ENCODE data around the gene MYOF. TPM values are rescaled to one million over a fixed set of nuclear protein-coding genes. Genes with fewer than 3 reads are reported as not detected.
"Not testable (repeated sequence)": the region's sequence is repeated elsewhere in the genome, so short reads cannot be mapped to it uniquely, and the experiment has no call there.

Gene MYOF
- total and polyA plus RNA-seq, 10 of the 15 experiments (the other 5 are each of a cell fraction or from before 2014, with no cell fraction given) = 0.02 to 0.59 (median 0.17) TPM

GRCh38 chr10:93443481-93443880 lies 38.7 kb downstream of the MYOF start:
- in situ Hi-C loops (cut with MboI) (no loop called here), intact Hi-C loops (cut with micrococcal nuclease; ENCODE audit: unreplicated experiment) (no loop called here)
- FAIRE-seq (no peak), DNase-seq (ENCODE audit: low read depth, low spot score) (no peak), ATAC-seq (no peak)
- ChIA-PET SMC1A (ENCODE audit: uncharacterized antibody, unreplicated experiment) (no interaction called here), POLR2A (no interaction called here), RAD21 (ENCODE audit: unreplicated experiment) (no interaction called here), CTCF (no interaction called here)
- no peaks in the 10 kb centered on the region for H3K36me3 ChIP-seq (ENCODE audit: control insufficient read depth in 2 of 2, insufficient read depth in 2 of 2, low read length in 1 of 2)
- TF ChIP-seq E4F1 (IDR thresholded peaks at IDR 0.05; ENCODE audit: borderline replicate concordance, partially characterized antibody) (no peak), KLF5 (IDR thresholded peaks at IDR 0.05; ENCODE audit: partially characterized antibody) (no peak), EZH2 (IDR thresholded peaks at IDR 0.05; ENCODE audit: borderline replicate concordance, control insufficient read depth, low read depth, low read length) (no peak), MLLT1 (IDR thresholded peaks at IDR 0.05) (no peak), HDGF (IDR thresholded peaks at IDR 0.05) (no peak), IKZF1 (conservative IDR thresholded peaks at IDR 0.05) (no peak), ATF2 (IDR thresholded peaks at IDR 0.05; ENCODE audit: low read length) (no peak), GATAD2B (conservative IDR thresholded peaks at IDR 0.05; ENCODE audit: low read depth) (no peak), WRNIP1 (IDR thresholded peaks at IDR 0.05; ENCODE audit: borderline replicate concordance, low read depth, low read length) (no peak), YY1 (IDR thresholded peaks at IDR 0.05; ENCODE audit: low read depth, low read length) (no peak), ZNF274 (IDR thresholded peaks at IDR 0.05; ENCODE audit: insufficient read depth, insufficient read length) (no peak), BHLHE40 (IDR thresholded peaks at IDR 0.05; ENCODE audit: borderline replicate concordance in 1 of 2, low read depth in 2 of 2, low read length in 1 of 2) (no peak)
- no peak overlapping the region for H3K4me2 ChIP-seq (ENCODE audit: control insufficient read depth, insufficient read depth)
- no peaks in the 10 kb centered on the region for H3K79me2 ChIP-seq (ENCODE audit: control insufficient read depth, insufficient read depth, low read length)
- no peak overlapping the region for H2AFZ ChIP-seq (ENCODE audit: control insufficient read depth, low read depth, low read length)
- H4K20me1 ChIP-seq (ENCODE audit: control insufficient read depth, insufficient read depth) = no peaks in the 10 kb centered on the region
- no peaks in the 10 kb centered on the region; a peak in 1 of 4 replicates for H3K27me3 ChIP-seq (replicated peaks in 1 of 2; ENCODE audit: control insufficient read depth in 2 of 2, insufficient read depth in 2 of 2, low read length in 1 of 2)
- BruUV-seq (replicated peaks) = no TSS peak
- 0% methylated on average over 1 of the region's 1 CpG for WGBS (ENCODE audit: insufficient coverage, insufficient replicate concordance, low lambda C conversion rate, missing lambda C conversion rate)
- no peaks in the 10 kb centered on the region for H3K9me3 ChIP-seq (replicated peaks; ENCODE audit: control insufficient read depth, insufficient read depth, low read length)
- no peak overlapping the region for H3K4me3 ChIP-seq
- no peak overlapping the region for H3K27ac ChIP-seq (ENCODE audit: control insufficient read depth, insufficient read depth)
- no peaks in the 10 kb centered on the region for H3K4me1 ChIP-seq (ENCODE audit: control insufficient read depth, insufficient read depth, low read length)
- H3K9ac ChIP-seq (ENCODE audit: control insufficient read depth, insufficient read depth, low read length) = no peak overlapping the region

GRCh38 chr10:93442721-93443120 lies 39.4 kb downstream of the MYOF start:
- intact Hi-C loops (cut with micrococcal nuclease; ENCODE audit: unreplicated experiment); FAIRE-seq; H4K20me1 ChIP-seq (ENCODE audit: control insufficient read depth, insufficient read depth); H3K9ac ChIP-seq (ENCODE audit: control insufficient read depth, insufficient read depth, low read length); H3K79me2 ChIP-seq (ENCODE audit: control insufficient read depth, insufficient read depth, low read length); H3K4me1 ChIP-seq (ENCODE audit: control insufficient read depth, insufficient read depth, low read length); H3K36me3 ChIP-seq (ENCODE audit: control insufficient read depth in 2 of 2, insufficient read depth in 2 of 2, low read length in 1 of 2); H3K4me2 ChIP-seq (ENCODE audit: control insufficient read depth, insufficient read depth); in situ Hi-C loops (cut with MboI); H3K4me3 ChIP-seq; ATAC-seq; RAD21 ChIA-PET (ENCODE audit: unreplicated experiment); POLR2A ChIA-PET; H3K27me3 ChIP-seq (replicated peaks in 1 of 2; ENCODE audit: control insufficient read depth in 2 of 2, insufficient read depth in 2 of 2, low read length in 1 of 2); H2AFZ ChIP-seq (ENCODE audit: control insufficient read depth, low read depth, low read length); BruUV-seq (replicated peaks); H3K9me3 ChIP-seq (replicated peaks; ENCODE audit: control insufficient read depth, insufficient read depth, low read length); H3K27ac ChIP-seq (ENCODE audit: control insufficient read depth, insufficient read depth); DNase-seq (ENCODE audit: low read depth, low spot score): not testable (repeated sequence)
- CTCF ChIA-PET = interaction anchor here (1.5 kb wide), 1 partner anchor 67 kb away, joined by 4 read pairs; no protein-coding TSS in a partner anchor
- WGBS (ENCODE audit: insufficient coverage, insufficient replicate concordance, low lambda C conversion rate, missing lambda C conversion rate) = 53% methylated on average over 10 of the region's 10 CpGs
- SMC1A ChIA-PET (ENCODE audit: uncharacterized antibody, unreplicated experiment) = interaction anchor here (1.1 to 1.7 kb wide), 2 partner anchors 14 to 66 kb away, joined by 3 to 4 read pairs; no protein-coding TSS in a partner anchor

Data from GM12878 (cell line).